ENCODE measurements around the gene BTBD9.

DNA sequence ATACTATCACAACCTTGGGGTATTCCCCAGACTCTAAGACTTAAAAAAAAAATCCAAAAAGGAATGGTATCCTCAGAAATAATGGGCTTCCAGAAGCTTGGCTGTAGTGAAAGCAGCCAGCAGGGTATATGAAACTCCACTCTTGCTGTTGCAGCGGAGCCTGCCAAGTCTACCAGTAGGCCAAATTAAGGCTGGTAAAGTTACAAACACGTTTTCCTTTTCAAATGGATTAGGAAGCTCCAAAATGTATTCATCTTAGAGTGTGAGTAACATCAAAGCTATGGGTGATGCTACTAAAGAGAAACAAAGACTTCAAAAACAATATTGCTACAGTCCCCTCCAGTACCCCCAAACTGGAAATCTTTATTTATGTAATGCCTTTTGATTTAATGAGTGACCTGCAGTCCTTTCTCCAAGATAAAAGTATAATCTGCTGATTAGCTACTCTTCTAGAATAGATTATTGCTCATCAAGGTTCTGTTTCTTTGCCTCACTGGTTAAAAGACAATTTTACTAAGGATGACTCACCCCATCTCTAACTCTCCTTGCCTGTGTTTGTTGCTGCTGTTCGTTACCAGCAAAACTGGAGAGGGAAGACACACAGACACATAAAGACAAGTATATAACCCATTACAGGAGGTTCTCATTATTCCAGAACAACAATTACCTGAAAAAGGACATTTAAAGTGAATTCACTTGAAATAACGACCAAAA is 84.9 kb downstream of the BTBD9 start:
- no peak for TF ChIP-seq POLR2AphosphoS5 (IDR thresholded peaks at IDR 0.05)
- no peak for TF ChIP-seq POLR2A (IDR thresholded peaks at IDR 0.05)
- no peak for TF ChIP-seq CTCF (IDR thresholded peaks at IDR 0.05)
- no peak for TF ChIP-seq EP300 (IDR thresholded peaks at IDR 0.05; ENCODE audit: low read depth)

Measured in transverse colon (tissue), 4 donors.